GM23338 (cell line): ENCODE data around the gene MADCAM1. TPM values are rescaled to one million over a fixed set of nuclear protein-coding genes. Genes with fewer than 3 reads are reported as not detected.

Experiments
- ATAC-seq: fragments of 200-7000 bp; cut with Tn5 transposase; 3 replicates; pipeline ENCODE4 v1.9.1; 2020
- DNase-seq: peaks from one replicate; pipeline ENCODE4 v3.0.0-alpha.2; 2015; ENCODE audit warnings: low spot score
- H2AFZ ChIP-seq: fragments of 200-600 bp; sonication (generic); 2 replicates; pipeline ENCODE4 v1.8.0; 2016; ENCODE audit warnings: antibody characterized with exemption, mild to moderate bottlenecking, moderate library complexity
- H3F3A ChIP-seq: fragments of 200-600 bp; sonication (generic); replicated peaks from 2 replicates; pipeline ENCODE4 v1.8.0; 2017; ENCODE audit warnings: antibody characterized with exemption, mixed run types, low read depth
- H3K27ac ChIP-seq: fragments of 200-600 bp; sonication (generic); 2 replicates; pipeline ENCODE4 v1.6.1; 2016; ENCODE audit warnings: low read depth
- H3K27me3 ChIP-seq: fragments of 200-600 bp; sonication (generic); 2 replicates; pipeline ENCODE4 v1.8.0; 2016; ENCODE audit warnings: mild to moderate bottlenecking, mixed run types, moderate library complexity; ENCODE audit not compliant: insufficient read depth
- H3K36me3 ChIP-seq: fragments of 200-600 bp; sonication (generic); 2 replicates; pipeline ENCODE4 v1.8.0; 2016; ENCODE audit warnings: mild to moderate bottlenecking; ENCODE audit not compliant: insufficient read depth
- H3K4me1 ChIP-seq: fragments of 200-600 bp; sonication (generic); 2 replicates; pipeline ENCODE4 v1.8.0; 2016; ENCODE audit warnings: mild to moderate bottlenecking, moderate library complexity; ENCODE audit not compliant: insufficient read depth
- H3K4me2 ChIP-seq: fragments of 200-600 bp; sonication (generic); 2 replicates; pipeline ENCODE4 v1.7.1; 2017; ENCODE audit warnings: mixed run types
- H3K4me3 ChIP-seq: fragments of 200-600 bp; sonication (generic); 2 replicates; pipeline ENCODE4 v1.6.1; 2016; ENCODE audit warnings: mixed run types
- H3K79me2 ChIP-seq: fragments of 200-600 bp; sonication (generic); replicated peaks from 2 replicates; pipeline ENCODE4 v1.8.0; 2017; ENCODE audit warnings: mild to moderate bottlenecking; ENCODE audit not compliant: insufficient read depth
- H3K9me2 ChIP-seq: fragments of 200-600 bp; sonication (generic); 2 replicates; pipeline ENCODE4 v1.8.0; 2017; ENCODE audit not compliant: insufficient read depth
- H4K20me1 ChIP-seq: fragments of 200-600 bp; sonication (generic); replicated peaks from 2 replicates; pipeline ENCODE4 v1.8.0; 2017; ENCODE audit warnings: mild to moderate bottlenecking; ENCODE audit not compliant: insufficient read depth
- H3K27ac Mint-ChIP-seq: 2 replicates; pipeline ENCODE4 v1.8.0; 2020; ENCODE audit warnings: inconsistent platforms, mild to moderate bottlenecking, moderate library complexity, mixed read lengths
- H3K27me3 Mint-ChIP-seq: 3 replicates; pipeline ENCODE4 v1.8.0; 2022; ENCODE audit warnings: low read depth, mild to moderate bottlenecking, moderate library complexity, mixed read lengths, inconsistent platforms; ENCODE audit not compliant: insufficient read depth, poor library complexity
- H3K36me3 Mint-ChIP-seq: 3 replicates; pipeline ENCODE4 v1.8.0; 2021; ENCODE audit warnings: low read depth, mild to moderate bottlenecking, inconsistent platforms, moderate library complexity, mixed read lengths
- H3K4me1 Mint-ChIP-seq: 3 replicates; pipeline ENCODE4 v1.8.0; 2020; ENCODE audit warnings: mild to moderate bottlenecking, inconsistent platforms, mixed read lengths
- H3K4me3 Mint-ChIP-seq: 3 replicates; pipeline ENCODE4 v1.8.0; 2021; ENCODE audit warnings: moderate library complexity, mild to moderate bottlenecking, inconsistent platforms, mixed read lengths
- H3K9me3 Mint-ChIP-seq: 3 replicates; pipeline ENCODE4 v1.8.0; 2020; ENCODE audit warnings: moderate library complexity, mild to moderate bottlenecking, inconsistent platforms, mixed read lengths
- EZH2phosphoT487 ChIP-seq: fragments of 200-600 bp; sonication (generic); IDR thresholded peaks from one replicate; pipeline ENCODE4 v1.8.1; 2018; ENCODE audit warnings: antibody characterized with exemption; ENCODE audit not compliant: unreplicated experiment
- REST ChIP-seq: IDR thresholded peaks from one replicate; pipeline ENCODE4 v1.6.1; 2018; ENCODE audit warnings: antibody characterized with exemption; ENCODE audit not compliant: unreplicated experiment
- STAT1 ChIP-seq: IDR thresholded peaks from one replicate; pipeline ENCODE4 v1.6.1; 2016; ENCODE audit warnings: antibody characterized with exemption; ENCODE audit not compliant: unreplicated experiment
- ZNF331 ChIP-seq: fragments of 250-450 bp; sonication (Bioruptor Pico); IDR thresholded peaks from 2 replicates; pipeline ENCODE4 v1.5.0; 2020; ENCODE audit warnings: low read depth, mild to moderate bottlenecking, moderate library complexity
- polyA plus RNA-seq: library from polyadenylated mRNA; unstranded; fragments of >200 nt; fragmentation: Nextera tagmentation; extraction: Ambion mirVana; gene quantifications from 2 replicates; pipeline ENCODE4 v1.2.1, GENCODE V29; 2016
- total RNA-seq: library from RNA; depleted of rRNA; stranded (reverse); fragments of >200 nt; shearing (Covaris generic); gene quantifications from 2 replicates; pipeline ENCODE4 v1.2.3, GENCODE V29; 2014
- TF ChIP-seq, protein P1 (sequence below): fragments of 250-450 bp; sonication (Bioruptor Pico); IDR thresholded peaks from 2 replicates; pipeline ENCODE4 v1.5.0; 2020; ENCODE audit warnings: mild to moderate bottlenecking, moderate library complexity
- TF ChIP-seq, protein P2 (sequence below), 2 experiments: fragments of 200-600 bp in 1 of 2; sonication (generic) in 1 of 2; conservative IDR thresholded peaks; 2 replicates each; pipeline versions ENCODE4 v1.5.1 to v1.6.1; 2016 to 2017; ENCODE audit warnings: antibody characterized with exemption in 2 of 2, low read depth in 2 of 2, mild to moderate bottlenecking in 2 of 2, moderate library complexity in 1 of 2

The MADCAM1 gene
- total and polyA plus RNA-seq, 2 experiments from 2014 or later: 2.1 to 2.5 TPM

DNA sequence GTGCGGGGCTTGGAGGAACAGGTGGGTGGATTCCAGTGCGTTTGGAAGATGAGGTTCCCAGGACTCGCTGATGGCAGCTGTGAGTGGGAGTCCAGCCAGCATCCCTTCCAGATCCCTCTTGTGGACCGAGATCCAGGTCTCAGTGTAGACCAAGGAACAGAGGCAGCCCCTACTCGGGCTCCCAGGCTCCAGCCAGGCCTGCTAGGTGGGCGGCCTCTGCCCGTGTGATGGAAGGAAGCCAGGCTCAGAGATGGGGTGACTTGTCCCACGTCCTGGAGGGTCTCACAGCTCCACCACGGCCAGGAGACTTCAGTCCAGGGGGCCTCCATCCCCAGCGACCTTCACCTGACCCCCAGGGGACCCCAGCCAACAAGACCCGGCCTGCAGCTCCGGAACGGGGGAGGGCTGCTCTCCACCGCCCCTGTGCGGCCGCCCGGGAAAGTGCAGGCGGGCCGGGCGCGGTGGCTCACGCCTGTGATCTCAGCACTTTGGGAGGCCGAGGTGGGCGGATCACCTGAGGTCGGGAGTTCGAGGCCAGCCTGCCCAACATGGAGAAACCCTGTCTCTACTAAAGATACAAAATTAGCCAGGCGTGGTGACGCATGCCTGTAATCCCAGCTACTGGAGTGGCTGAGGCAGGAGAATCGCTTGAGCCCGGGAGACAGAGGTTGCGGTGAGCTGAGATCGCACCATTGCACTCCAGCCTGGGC, 729 bp upstream of the MADCAM1 start (continued):
- TF ChIP-seq REST: no peak
- TF ChIP-seq, protein P1, sequence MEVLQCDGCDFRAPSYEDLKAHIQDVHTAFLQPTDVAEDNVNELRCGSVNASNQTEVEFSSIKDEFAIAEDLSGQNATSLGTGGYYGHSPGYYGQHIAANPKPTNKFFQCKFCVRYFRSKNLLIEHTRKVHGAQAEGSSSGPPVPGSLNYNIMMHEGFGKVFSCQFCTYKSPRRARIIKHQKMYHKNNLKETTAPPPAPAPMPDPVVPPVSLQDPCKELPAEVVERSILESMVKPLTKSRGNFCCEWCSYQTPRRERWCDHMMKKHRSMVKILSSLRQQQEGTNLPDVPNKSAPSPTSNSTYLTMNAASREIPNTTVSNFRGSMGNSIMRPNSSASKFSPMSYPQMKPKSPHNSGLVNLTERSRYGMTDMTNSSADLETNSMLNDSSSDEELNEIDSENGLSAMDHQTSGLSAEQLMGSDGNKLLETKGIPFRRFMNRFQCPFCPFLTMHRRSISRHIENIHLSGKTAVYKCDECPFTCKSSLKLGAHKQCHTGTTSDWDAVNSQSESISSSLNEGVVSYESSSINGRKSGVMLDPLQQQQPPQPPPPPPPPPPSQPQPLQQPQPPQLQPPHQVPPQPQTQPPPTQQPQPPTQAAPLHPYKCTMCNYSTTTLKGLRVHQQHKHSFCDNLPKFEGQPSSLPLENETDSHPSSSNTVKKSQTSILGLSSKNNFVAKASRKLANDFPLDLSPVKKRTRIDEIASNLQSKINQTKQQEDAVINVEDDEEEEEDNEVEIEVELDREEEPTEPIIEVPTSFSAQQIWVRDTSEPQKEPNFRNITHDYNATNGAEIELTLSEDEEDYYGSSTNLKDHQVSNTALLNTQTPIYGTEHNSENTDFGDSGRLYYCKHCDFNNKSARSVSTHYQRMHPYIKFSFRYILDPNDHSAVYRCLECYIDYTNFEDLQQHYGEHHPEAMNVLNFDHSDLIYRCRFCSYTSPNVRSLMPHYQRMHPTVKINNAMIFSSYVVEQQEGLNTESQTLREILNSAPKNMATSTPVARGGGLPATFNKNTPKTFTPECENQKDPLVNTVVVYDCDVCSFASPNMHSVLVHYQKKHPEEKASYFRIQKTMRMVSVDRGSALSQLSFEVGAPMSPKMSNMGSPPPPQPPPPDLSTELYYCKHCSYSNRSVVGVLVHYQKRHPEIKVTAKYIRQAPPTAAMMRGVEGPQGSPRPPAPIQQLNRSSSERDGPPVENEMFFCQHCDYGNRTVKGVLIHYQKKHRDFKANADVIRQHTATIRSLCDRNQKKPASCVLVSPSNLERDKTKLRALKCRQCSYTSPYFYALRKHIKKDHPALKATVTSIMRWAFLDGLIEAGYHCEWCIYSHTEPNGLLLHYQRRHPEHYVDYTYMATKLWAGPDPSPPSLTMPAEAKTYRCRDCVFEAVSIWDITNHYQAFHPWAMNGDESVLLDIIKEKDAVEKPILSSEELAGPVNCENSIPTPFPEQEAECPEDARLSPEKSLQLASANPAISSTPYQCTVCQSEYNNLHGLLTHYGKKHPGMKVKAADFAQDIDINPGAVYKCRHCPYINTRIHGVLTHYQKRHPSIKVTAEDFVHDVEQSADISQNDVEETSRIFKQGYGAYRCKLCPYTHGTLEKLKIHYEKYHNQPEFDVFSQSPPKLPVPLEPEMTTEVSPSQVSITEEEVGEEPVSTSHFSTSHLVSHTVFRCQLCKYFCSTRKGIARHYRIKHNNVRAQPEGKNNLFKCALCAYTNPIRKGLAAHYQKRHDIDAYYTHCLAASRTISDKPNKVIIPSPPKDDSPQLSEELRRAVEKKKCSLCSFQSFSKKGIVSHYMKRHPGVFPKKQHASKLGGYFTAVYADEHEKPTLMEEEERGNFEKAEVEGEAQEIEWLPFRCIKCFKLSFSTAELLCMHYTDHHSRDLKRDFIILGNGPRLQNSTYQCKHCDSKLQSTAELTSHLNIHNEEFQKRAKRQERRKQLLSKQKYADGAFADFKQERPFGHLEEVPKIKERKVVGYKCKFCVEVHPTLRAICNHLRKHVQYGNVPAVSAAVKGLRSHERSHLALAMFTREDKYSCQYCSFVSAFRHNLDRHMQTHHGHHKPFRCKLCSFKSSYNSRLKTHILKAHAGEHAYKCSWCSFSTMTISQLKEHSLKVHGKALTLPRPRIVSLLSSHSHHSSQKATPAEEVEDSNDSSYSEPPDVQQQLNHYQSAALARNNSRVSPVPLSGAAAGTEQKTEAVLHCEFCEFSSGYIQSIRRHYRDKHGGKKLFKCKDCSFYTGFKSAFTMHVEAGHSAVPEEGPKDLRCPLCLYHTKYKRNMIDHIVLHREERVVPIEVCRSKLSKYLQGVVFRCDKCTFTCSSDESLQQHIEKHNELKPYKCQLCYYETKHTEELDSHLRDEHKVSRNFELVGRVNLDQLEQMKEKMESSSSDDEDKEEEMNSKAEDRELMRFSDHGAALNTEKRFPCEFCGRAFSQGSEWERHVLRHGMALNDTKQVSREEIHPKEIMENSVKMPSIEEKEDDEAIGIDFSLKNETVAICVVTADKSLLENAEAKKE (CRISPR knock-in tag): no peak

DNA sequence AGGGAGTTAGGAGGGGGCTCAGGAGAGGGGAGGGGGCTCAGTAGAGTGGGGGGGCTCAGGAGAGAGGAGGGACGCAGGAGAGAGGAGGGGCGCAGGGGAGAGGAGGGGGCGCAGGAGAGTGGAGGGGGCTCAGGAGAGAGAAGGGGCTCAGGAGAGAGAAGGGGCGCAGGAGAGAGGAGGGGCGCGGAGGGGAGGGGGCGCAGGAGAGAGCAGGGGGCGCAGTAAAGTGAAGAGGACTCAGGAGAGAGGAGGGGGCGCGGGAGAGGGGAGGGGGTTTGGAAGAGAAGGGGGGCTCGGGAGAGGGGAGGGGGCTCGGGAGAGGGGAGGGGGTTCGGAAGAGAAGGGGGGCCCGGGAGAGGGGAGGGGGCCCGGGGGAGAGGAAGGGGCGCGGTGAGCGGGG, 700 bp downstream of the MADCAM1 start:
- Mint-ChIP-seq H3K27me3 (peaks cover 41% of the 10 kb centered on the region), H3K4me3 (peak overlapping the region; percentile 63; the same call in 2 of the 3 replicates), H3K4me1 (peaks cover 8% of the 10 kb centered on the region), H3K36me3 (peaks cover 2% of the 10 kb centered on the region; the same call in 2 of the 3 replicates), H3K27ac (no peak overlapping the region), H3K9me3 (peaks cover 12% of the 10 kb centered on the region)
- Histone ChIP-seq H3K4me1 (no peaks in the 10 kb centered on the region), H3K9me2 (no peaks in the 10 kb centered on the region), H3K4me3 (peak overlapping the region; percentile 64), H3K79me2 (no peaks in the 10 kb centered on the region), H3K27ac (no peak overlapping the region), H4K20me1 (no peaks in the 10 kb centered on the region), H3K36me3 (no peaks in the 10 kb centered on the region), H2AFZ (no peak overlapping the region), H3K4me2 (peak overlapping the region; percentile 81), H3F3A (peaks cover 3% of the 10 kb centered on the region; the same call in 1 of the 2 replicates), H3K27me3 (peaks cover 42% of the 10 kb centered on the region)
- DNase-seq (peak; percentile 50), ATAC-seq (no peak)
- TF ChIP-seq, protein P2, sequence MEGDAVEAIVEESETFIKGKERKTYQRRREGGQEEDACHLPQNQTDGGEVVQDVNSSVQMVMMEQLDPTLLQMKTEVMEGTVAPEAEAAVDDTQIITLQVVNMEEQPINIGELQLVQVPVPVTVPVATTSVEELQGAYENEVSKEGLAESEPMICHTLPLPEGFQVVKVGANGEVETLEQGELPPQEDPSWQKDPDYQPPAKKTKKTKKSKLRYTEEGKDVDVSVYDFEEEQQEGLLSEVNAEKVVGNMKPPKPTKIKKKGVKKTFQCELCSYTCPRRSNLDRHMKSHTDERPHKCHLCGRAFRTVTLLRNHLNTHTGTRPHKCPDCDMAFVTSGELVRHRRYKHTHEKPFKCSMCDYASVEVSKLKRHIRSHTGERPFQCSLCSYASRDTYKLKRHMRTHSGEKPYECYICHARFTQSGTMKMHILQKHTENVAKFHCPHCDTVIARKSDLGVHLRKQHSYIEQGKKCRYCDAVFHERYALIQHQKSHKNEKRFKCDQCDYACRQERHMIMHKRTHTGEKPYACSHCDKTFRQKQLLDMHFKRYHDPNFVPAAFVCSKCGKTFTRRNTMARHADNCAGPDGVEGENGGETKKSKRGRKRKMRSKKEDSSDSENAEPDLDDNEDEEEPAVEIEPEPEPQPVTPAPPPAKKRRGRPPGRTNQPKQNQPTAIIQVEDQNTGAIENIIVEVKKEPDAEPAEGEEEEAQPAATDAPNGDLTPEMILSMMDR (conservative IDR thresholded peaks at IDR 0.05; ENCODE audit: low read depth in 2 of 2): no peak
- no peak for TF ChIP-seq STAT1
- no peak for TF ChIP-seq ZNF331 (CRISPR knock-in tag)
- TF ChIP-seq EZH2phosphoT487: no peak
- no peak for TF ChIP-seq REST
